Skin of body (tissue), 2 donors: Measurements from ENCODE around the gene KLHDC7A. TPM values are rescaled to one million over a fixed set of nuclear protein-coding genes. Genes with fewer than 3 reads are reported as not detected.

Source experiments
- DNase-seq: peaks from one replicate; lab custom pipeline; 2025; lab: John Stamatoyannopoulos, UW
- total RNA-seq: library from RNA; depleted of rRNA; stranded (reverse); fragments of >200 nt; gene quantifications from one replicate; pipeline ENCODE4 v1.2.3, GENCODE V29; 2014

KLHDC7A gene
- total RNA-seq, 1 donor from 2014 or later, result 0.30 TPM

- no peak for DNase-seq
Observed at GRCh38 chr1:18504609-18505008, 23.9 kb downstream of the KLHDC7A start.

GRCh38 chr1:18505666-18506065 lies 24.9 kb downstream of the KLHDC7A start:
- no peak for DNase-seq

GRCh38 chr1:18508084-18508483 lies 27.4 kb downstream of the KLHDC7A start:
- no peak for DNase-seq

GRCh38 chr1:18511149-18511873 lies 30.6 kb downstream of the KLHDC7A start:
- DNase-seq, result no peak

- no peak for DNase-seq
Observed at GRCh38 chr1:18511874-18512150, 31.1 kb downstream of the KLHDC7A start.

- DNase-seq, result no peak
Observed at GRCh38 chr1:18512883-18513282, 32.2 kb downstream of the KLHDC7A start.

- DNase-seq, result no peak
Observed at GRCh38 chr1:18513995-18514394, 33.3 kb downstream of the KLHDC7A start.

GRCh38 chr1:18515120-18515667 lies 34.5 kb downstream of the KLHDC7A start:
- DNase-seq, result no peak

- DNase-seq, result no peak
Observed at GRCh38 chr1:18516473-18516872, 35.7 kb downstream of the KLHDC7A start.

GRCh38 chr1:18526436-18527275 lies 45.9 kb downstream of the KLHDC7A start:
- no peak for DNase-seq

- no peak for DNase-seq
Observed at GRCh38 chr1:18527514-18527913, 46.8 kb downstream of the KLHDC7A start.

GRCh38 chr1:18527921-18528320 lies 47.2 kb downstream of the KLHDC7A start:
- no peak for DNase-seq

- no peak for DNase-seq
Observed at GRCh38 chr1:18528616-18529015, 47.9 kb downstream of the KLHDC7A start.

GRCh38 chr1:18529714-18530113 lies 49.0 kb downstream of the KLHDC7A start:
- DNase-seq, result no peak

- DNase-seq, result no peak
Observed at GRCh38 chr1:18530587-18531502, 50.1 kb downstream of the KLHDC7A start.

- no peak for DNase-seq
Observed at GRCh38 chr1:18531503-18531845, 50.7 kb downstream of the KLHDC7A start.

GRCh38 chr1:18532390-18533170 lies 51.9 kb downstream of the KLHDC7A start:
- DNase-seq, result no peak

- no peak for DNase-seq
Observed at GRCh38 chr1:18533259-18533658, 52.5 kb downstream of the KLHDC7A start.

- DNase-seq, result no peak
Observed at GRCh38 chr1:18534810-18535205, 54.1 kb downstream of the KLHDC7A start.
